ENCODE data around the gene MRPL24. TPM values are rescaled to one million over a fixed set of nuclear protein-coding genes. Genes with fewer than 3 reads are reported as not detected.

MRPL24 gene
- total and polyA plus RNA-seq, 2 of the 8 experiments (the other 6 are each of a cell fraction or from before 2014, with no cell fraction given) = 29.7 to 35.2 TPM

- TF ChIP-seq BACH1 (IDR thresholded peaks at IDR 0.05; ENCODE audit: low read length) (no peak), HDAC2 (IDR thresholded peaks at IDR 0.05; ENCODE audit: borderline replicate concordance in 1 of 2, low read depth in 2 of 2, low read length in 2 of 2) (no peak), KDM4A (IDR thresholded peaks at IDR 0.05; ENCODE audit: low read depth, low read length, severe bottlenecking) (no peak), SP2 (IDR thresholded peaks at IDR 0.05; ENCODE audit: low read length) (no peak), PHF8 (conservative IDR thresholded peaks at IDR 0.05; ENCODE audit: low read depth, low read length) (no peak)
Measured at GRCh38 chr1:156733989-156734584, 6.8 kb downstream of the MRPL24 start (continued).

All from H1 (cell line).